Erythroblast (primary cell): ENCODE results near the gene BHLHA9.
"Not testable (repeated sequence)": the region's sequence is repeated elsewhere in the genome, so short reads cannot be mapped to it uniquely, and the experiment has no call there.

Experiments
- DNase-seq, 2 experiments: peaks; one replicate each; lab custom pipeline; 2025; lab: John Stamatoyannopoulos, UW
- GATA1 ChIP-seq: IDR thresholded peaks from 2 replicates; pipeline ENCODE4 v1.6.1; 2011; ENCODE audit warnings: low read depth, mild to moderate bottlenecking, control low read depth, low read length, moderate library complexity
- POLR2A ChIP-seq: IDR thresholded peaks from 2 replicates; pipeline ENCODE4 v1.6.1; 2011; ENCODE audit warnings: mild to moderate bottlenecking, low read length

Gene BHLHA9

GRCh38 chr17:1300371-1300905 lies 30.2 kb downstream of the BHLHA9 start:
- DNase-seq: no peak
- no peak for TF ChIP-seq GATA1
- TF ChIP-seq POLR2A: no peak

GRCh38 chr17:1301546-1301945 lies 31.3 kb downstream of the BHLHA9 start:
- TF ChIP-seq GATA1: no peak

DNA sequence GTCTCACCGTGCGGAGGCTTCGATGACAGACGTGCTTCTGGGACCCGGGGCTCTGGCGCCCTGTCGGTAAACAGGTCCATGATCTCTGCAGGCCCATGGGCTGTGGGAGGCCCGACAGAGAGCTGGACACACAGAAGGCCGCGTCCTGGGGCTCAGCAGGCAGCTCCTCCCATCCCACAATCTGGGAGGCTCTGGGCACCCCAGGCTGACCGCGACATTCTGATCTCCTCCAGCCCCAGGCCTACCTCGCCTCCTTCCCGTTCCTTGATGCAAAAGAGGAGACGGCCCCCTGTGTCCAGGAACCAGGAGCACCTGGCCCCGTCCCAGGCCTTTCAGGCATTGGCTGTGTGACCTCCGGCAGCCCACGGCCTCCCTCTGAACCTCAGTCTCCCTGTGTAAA lies 32.5 kb downstream of the BHLHA9 start:
- no peak for DNase-seq
- TF ChIP-seq GATA1 (no peak), POLR2A (no peak)

More at GRCh38 chr17:1301546-1301945, 31.3 kb downstream of the BHLHA9 start:
- DNase-seq: no peak

DNA sequence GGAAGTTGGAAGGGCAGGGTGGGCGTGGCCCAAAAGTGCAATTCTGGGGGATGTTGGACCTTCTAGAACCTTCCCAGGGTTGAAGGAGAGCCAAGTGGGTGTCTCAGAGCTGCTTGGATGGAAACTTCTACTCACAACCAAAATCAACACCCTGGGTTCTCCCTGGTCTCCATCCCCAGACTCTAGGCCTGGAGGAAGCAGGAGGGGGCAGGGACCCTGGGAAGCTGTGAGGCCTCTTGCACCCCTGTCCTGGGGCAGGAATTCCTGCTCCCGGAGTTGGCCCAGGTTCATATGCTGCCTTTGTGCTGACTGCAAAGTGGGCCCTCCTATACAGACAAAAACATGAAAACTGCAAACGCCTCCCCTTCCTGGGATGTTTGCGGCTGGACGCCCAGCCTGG lies 34.3 kb downstream of the BHLHA9 start:
- no peak for TF ChIP-seq GATA1
- TF ChIP-seq POLR2A: no peak
- no peak for DNase-seq

DNA sequence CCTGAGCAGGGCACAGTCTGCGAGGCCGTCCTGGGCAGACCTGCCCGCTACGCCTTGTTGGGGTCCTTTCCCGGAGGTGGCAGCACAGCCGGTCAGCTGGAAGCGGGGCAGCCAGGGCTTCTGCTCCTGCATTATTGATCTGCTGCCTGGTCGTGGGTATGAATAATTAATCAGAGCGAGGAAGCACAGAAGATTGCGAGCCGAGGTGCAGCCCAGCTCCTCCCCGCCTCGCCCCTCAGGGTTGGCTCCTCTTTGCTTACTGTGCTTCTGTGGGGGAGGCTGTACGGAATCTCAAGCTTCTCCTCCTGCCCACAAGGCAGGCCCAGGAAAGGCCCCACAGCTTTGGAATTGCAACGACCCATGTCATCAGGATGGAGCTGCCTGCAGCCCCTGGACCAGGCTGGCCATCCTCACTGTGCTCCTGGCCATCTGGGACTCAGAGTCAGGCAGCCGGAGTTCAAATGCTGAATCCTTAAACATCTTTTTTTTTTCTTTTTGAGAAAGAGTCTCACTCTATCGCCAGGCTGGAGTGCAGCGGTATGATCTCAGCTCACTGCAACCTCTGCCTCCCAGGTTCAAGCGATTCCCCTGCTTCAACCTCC lies 34.8 kb downstream of the BHLHA9 start:
- no peak for DNase-seq
- TF ChIP-seq GATA1 (no peak), POLR2A (no peak)

DNA sequence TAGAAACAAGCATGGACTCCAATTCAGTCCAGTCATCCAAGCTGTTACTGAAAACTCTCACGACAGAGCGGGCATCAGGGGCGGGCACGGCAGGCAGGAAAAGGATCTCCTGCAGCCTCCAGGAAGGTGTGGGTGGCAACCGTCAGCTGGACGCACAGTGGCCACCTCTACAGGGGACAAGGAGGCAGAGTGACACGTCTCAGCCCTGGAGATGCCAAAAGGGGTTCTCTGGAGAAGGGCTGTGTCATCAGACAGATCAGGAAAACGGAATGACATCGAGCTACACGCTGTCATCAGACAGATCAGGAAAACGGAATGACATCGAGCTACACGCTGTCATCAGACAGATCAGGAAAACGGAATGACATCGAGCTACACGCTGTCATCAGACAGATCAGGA lies 37.6 kb downstream of the BHLHA9 start:
- DNase-seq: not testable (repeated sequence)

DNA sequence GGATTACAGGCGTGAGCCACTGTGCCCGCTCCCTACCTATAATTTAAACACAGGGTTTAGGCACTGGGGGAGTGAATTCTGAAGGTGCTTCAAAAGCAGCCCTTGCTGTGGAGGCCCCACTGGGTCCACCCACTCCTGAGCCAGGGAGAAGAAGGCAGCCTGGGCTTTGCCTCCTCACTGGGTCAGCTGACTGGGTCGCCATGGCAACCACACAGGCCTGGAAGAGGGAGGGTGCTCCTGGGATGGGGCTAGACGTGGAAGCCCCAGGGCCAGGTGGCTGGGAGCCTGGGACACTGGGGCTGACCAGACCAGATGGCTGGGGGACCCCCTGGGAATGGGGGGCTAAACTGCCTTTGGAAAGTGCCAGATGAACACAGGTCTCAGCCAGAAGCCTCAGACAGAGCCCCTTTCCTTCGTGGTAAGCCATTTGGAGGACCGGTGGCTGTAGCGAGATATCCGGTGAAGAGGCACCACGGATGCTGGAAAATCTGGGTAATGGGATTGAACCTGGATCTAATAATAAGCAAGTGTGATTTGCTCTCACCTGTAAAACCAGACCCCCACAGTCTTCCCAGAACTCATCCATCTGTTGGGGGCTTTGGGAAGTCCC lies 42.1 kb downstream of the BHLHA9 start:
- DNase-seq: peak; percentile 21 to 35
- TF ChIP-seq GATA1 (no peak), POLR2A (no peak)

GRCh38 chr17:1313270-1314005 lies 43.2 kb downstream of the BHLHA9 start:
- TF ChIP-seq POLR2A (no peak), GATA1 (no peak)
- DNase-seq: no peak

- DNase-seq: no peak
- TF ChIP-seq POLR2A (no peak), GATA1 (no peak)
These were observed 45.2 kb downstream of the BHLHA9 start for GRCh38 chr17:1315409-1315808.

DNA sequence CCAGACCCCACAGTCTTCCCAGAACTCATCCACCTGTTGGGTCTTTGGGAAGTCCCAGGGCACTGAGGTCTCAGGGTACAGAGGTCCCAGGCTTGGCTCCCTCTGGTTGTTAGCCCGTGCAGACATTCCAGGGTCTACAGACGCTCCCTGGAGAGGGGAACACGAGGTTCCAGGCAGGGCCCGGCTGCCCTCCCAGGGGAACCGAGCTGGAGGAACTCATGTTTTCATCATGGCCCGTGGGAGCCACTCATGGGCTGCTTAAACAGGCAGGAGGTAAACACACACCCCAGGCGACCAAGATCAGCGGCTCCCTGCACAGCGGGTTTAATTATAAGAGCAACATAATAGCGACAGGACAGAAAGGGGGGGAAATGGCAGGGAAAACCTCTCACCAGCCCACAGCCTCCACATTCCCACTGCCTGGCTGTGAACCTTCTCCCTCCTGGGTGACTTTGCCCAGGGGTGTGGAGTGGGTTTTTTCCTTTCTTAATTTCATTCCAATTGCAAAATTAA lies 45.7 kb downstream of the BHLHA9 start:
- no peak for DNase-seq
- no peak for TF ChIP-seq GATA1
- no peak for TF ChIP-seq POLR2A
